ENCODE measurements around the gene CAMK2G.
"Not testable (repeated sequence)": the region's sequence is repeated elsewhere in the genome, so short reads cannot be mapped to it uniquely, and the experiment has no call there.

Gene CAMK2G

GRCh38 chr10:73838008-73838567 lies 36.3 kb downstream of the CAMK2G start:
- DNase-seq = no peak

GRCh38 chr10:73837072-73837471 lies 37.3 kb downstream of the CAMK2G start:
- no peak for DNase-seq

DNA sequence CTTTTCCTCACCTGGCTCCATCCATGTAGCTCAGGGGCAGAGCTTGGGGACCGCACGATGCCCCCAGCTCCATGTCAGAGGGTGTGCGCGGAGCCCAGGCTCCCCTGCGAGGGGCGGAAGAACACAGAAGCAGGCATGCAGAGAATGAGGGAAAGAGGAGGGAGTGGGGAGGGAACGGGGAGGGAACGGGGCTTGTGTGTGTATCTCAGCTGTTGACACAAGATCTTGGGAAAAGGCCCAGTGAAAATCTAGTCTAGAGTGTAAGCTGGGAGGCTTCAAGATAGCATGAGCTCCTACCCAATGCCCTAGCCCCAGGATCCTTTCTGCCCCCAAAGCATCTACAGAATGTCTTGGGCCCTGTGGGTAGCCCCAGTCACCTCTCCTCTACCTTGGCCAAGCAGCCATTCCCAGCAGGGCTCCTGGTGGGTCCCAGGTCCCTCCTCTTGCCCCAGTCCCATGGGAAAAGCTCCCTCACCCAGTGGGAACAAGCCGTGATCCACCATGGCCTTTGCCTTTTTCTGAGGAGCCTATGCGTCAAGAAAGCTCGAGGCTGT lies 37.9 kb downstream of the CAMK2G start:
- no peak for DNase-seq

DNA sequence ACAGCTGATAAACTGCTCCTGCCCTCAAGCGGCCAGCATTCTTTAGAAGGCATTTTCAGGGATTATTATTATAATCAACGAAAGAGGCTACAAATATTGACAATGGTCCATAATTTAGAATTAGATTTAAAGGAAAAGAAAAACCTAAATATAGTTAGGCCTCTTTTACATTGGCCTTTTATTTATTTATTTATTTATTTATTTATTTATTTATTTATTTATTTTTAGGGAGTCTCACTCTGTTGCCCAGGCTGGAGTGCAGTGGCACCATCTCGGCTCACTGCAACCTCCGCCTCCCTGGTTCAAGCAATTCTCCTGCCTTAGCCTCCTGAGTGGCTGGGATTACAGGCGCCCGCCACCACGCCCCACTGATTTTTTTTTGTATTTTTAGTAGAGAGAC lies 45.3 kb downstream of the CAMK2G start:
- DNase-seq = not testable (repeated sequence)

DNA sequence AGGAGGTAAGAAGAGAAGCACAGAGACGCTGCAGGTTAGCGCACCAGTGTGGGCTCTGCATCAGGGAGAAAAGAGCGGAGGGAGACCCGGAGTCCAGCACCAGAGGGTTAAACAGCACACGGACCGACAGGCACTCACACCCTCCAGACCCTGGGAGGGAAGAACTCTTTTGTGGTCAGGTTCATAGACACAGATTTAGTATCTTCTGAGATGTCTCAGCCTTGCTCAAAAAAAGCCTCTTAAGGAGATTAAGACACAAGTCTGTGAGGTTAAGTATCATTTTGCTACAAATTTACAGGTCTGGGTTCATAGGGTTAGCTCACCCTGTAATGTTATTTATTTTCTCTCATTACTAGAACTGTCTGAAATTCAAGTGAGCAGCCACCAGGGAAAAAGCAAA lies 46.2 kb downstream of the CAMK2G start:
- DNase-seq = no peak

GRCh38 chr10:73827346-73828089 lies 46.8 kb downstream of the CAMK2G start:
- no peak for DNase-seq

- DNase-seq = no peak
These were observed 50.1 kb downstream of the CAMK2G start for GRCh38 chr10:73824146-73824725.

DNA sequence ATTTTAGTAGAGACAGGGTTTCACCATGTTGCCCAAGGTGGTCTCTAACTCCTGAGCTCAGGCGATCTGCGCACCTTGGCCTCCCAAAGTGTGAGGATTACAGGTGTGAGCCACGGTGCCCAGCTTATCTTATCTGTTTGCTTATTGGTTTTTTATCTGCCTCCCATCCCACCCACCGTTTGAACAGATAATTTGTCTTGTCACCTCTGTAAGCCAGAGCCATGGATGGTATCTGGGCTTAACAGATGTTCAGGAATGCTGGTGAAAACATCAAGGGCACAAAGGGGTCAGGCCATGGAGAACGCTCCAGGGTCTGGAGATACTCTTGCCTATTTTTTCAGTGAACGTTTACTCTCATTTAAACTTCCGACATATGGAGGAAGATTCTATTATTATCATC lies 51.0 kb downstream of the CAMK2G start:
- no peak for DNase-seq

- no peak for DNase-seq
These were observed 54.8 kb downstream of the CAMK2G start for GRCh38 chr10:73819513-73820093.

DNA sequence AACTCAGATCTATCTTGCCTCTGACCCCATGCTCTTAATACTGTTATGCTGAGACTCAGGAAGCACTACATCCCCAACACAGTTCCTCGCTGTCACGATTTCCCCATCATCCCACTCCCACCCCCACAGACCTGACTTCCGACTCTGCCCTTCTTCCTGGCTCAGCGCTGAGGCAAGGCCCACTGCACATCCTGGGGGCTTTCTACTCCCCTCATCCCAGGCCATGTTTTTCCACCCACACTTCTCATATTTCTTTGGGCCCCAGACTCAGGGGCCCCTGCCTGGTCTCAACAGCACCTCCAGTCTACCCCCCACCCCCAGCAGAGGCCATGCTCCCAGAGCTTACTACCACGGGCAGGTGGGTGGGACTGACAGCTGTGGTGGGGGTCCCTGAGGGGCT lies 55.3 kb downstream of the CAMK2G start:
- DNase-seq = no peak

DNA sequence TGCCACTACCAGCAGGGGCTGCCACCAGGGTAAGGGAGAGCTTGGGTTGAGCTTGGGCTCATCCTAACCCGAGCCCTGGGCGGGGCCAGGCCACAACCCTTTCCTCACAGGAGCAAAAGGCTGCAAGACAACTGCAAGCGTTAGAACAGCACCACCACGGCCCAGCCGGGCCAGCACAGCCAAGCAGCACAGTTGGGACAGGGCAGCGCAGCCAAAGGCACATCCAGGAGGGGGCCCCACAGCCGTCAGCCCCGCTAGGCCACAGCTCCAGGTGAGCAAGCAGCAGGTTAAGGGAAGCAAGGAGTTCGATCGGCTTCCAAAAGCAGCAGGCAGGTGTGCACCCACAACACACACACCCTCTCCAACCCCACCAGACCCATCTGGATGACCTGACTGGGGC lies 56.0 kb downstream of the CAMK2G start:
- DNase-seq = no peak

- no peak for DNase-seq
These were observed 56.5 kb downstream of the CAMK2G start for GRCh38 chr10:73817826-73818225.

- DNase-seq = no peak
These were observed 57.2 kb downstream of the CAMK2G start for GRCh38 chr10:73816917-73817729.

- no peak for DNase-seq
These were observed 58.7 kb downstream of the CAMK2G start for GRCh38 chr10:73815719-73816030.

DNA sequence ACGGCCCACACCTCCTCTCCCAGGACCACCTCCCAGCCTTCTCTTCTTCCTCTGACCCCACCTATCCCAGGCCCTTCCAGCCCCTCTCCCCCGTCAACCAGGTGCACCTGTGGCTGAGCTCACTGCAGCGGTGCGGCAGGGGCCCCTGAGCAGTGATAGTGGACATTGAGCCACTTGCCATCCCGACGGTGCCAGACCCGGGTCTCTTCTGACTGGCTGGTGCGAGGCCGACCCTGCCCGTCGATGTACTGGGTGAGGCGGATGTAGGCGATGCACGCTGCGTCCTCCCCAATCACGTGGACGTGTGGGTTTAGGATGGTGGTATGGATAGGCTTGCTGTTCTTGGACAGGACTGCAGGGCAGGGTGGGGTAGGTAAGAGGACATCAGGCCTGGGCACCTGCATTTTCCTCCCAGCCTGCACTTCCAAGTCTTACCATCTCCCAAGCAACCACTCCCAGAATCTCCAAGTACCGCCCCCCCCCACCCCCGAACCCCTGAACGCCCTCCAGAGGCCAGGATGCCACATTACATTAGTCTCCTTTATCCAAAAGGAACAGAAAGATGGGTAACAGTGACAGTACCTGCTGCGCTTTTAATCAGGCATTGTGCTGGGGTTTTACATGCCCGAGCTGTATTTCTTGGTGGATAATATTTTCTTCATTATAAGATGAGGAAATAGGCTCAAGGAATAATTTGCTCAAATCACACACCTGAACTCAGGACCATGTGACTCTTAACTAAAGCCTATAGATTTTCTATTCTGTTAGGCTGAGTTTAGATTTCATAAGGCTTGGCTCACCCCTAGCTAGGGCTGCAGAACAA lies 59.2 kb downstream of the CAMK2G start:
- DNase-seq = no peak

- no peak for DNase-seq
These were observed 60.0 kb downstream of the CAMK2G start for GRCh38 chr10:73814276-73814895.

- DNase-seq = no peak
These were observed 61.0 kb downstream of the CAMK2G start for GRCh38 chr10:73813333-73813732.

DNA sequence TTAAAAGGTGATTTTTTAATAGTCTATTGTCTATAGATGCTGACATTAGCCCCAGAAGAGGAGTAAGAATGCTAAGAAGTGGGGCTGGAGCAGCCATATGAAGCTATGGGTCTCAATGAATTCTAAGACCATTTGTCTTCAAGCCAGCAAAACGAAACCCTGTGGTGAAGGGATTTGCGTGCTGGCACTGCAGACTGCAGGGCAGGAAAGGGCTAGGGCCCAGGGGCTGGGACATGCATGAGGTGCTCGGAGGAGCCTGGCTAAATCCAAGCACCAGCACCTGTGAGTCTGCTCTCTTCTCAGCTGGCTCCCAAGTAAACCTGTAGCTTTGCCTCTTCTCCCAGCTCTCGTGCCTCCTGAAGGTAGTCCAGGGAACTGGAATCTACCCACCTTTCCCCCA lies 61.7 kb downstream of the CAMK2G start:
- DNase-seq = no peak

GRCh38 chr10:73810735-73811465 lies 63.5 kb downstream of the CAMK2G start:
- peak; percentile 70 to 74 for DNase-seq

- DNase-seq = no peak
These were observed 64.0 kb downstream of the CAMK2G start for GRCh38 chr10:73810358-73810734.

Data from activated T-cell treated with anti-CD3 and anti-CD28 coated beads, Interleukin-2, amount 50 U/mL, for 48 hours (primary cell).